GM21717 (cell line): Measurements from ENCODE around the gene SNED1.

Source experiments
- ATAC-seq: cut with Tn5 transposase; IDR thresholded peaks from one replicate; pipeline ENCODE4 v1.9.1; 2021; ENCODE audit warnings: mild to moderate bottlenecking, moderate library complexity; ENCODE audit not compliant: unreplicated experiment

Gene SNED1

GRCh38 chr2:241003830-241004564, 5.6 kb downstream of the SNED1 start:
- ATAC-seq: no peak

DNA sequence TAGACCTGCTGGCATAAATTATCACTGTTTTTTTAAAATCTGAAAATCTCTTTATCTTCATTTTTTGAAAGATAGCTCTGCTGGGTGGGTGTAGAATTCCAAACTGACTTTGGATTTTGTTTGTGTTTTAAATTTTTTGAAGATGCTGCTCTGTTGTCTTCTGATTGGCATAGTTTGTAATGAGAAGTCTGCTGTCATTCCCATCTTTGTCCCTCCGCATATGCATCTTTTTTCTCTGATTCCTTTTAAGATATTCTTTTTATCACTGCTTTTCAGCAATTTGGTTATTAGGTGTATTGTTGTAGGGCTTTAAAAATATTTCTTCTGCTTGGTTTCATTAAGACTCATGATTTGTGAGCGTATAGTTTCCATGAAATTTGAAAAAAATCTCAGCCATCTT, 7.2 kb downstream of the SNED1 start:
- no peak for ATAC-seq

DNA sequence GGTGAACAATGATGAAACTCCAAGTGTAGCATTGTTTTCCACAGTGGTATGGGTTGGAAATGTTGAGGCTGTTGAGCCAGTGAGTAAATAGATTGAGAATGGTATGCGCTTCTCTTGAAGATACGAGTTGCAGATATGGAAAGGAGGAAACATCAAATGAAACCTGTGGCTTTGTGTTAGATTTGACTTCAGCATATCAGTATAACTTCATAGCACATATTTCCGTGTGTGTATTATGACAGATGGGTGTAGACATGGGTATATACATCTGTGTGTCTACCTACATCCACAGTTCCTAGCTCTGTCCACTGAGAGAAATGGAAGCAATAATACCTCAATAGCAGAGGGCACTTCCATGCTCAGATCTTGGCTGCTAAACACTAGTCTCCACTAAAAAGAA, 8.0 kb downstream of the SNED1 start:
- no peak for ATAC-seq

GRCh38 chr2:241007111-241007510, 8.7 kb downstream of the SNED1 start:
- ATAC-seq: no peak

DNA sequence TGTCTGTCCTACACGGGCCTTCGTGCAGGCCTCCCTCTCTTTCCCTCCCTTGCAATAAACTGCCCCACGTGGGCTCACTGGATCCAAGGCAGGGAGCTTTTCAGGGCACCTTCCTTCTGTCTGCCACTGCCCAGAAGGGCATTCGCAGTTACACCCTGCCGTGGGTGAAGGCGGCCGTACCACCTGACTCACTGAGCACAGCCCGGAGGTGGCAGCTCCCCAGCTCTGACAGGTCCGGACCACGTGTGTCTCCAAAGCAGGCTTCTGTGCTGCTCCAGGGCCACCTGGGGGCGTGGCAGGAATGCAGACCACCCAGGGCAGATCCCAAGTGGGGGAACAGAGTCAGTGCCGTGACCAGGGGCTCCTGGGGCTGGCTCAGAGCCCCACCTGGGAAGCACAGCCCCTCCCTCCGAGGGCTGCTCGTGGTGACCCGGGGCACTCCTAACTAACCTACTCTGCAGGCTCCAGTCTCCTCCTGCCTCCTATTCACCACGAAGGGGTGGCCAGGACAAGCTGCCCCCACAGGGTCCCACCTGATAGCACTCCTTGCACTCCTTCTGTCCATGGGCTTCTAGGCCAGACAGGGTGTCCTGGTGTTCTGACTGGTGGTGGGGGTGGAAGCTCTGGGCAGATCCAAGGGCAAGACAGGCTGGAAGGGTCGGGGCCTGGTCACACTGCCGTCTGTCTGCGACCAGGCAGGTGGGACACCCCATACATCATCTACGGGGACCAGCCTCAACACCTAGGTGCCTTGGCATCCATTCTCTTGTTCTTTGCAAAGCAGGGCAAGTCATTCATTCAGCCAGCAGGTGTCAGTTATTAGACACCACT, 9.7 kb downstream of the SNED1 start:
- no peak for ATAC-seq

GRCh38 chr2:241008711-241009121, 10.3 kb downstream of the SNED1 start:
- ATAC-seq: no peak

DNA sequence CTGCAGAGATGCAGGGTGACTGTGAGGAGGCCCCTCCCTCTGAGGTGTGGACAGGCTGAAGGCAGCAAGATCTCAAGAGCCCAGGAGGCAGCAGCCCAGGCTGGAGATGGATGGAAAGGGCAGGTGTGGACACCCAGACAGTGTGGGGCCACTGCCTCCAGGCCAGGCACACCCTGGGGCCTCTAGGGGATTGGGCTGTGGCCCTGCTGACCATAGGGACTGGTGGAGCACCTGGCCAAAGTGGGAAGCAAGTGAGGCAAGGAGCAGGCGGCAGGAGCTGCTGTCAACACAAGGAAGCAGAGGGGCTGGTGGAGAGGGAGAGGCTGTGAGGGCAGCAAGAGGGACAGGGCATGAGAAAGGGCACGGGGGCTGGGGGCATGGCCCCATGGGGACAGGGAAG, 10.8 kb downstream of the SNED1 start:
- no peak for ATAC-seq

DNA sequence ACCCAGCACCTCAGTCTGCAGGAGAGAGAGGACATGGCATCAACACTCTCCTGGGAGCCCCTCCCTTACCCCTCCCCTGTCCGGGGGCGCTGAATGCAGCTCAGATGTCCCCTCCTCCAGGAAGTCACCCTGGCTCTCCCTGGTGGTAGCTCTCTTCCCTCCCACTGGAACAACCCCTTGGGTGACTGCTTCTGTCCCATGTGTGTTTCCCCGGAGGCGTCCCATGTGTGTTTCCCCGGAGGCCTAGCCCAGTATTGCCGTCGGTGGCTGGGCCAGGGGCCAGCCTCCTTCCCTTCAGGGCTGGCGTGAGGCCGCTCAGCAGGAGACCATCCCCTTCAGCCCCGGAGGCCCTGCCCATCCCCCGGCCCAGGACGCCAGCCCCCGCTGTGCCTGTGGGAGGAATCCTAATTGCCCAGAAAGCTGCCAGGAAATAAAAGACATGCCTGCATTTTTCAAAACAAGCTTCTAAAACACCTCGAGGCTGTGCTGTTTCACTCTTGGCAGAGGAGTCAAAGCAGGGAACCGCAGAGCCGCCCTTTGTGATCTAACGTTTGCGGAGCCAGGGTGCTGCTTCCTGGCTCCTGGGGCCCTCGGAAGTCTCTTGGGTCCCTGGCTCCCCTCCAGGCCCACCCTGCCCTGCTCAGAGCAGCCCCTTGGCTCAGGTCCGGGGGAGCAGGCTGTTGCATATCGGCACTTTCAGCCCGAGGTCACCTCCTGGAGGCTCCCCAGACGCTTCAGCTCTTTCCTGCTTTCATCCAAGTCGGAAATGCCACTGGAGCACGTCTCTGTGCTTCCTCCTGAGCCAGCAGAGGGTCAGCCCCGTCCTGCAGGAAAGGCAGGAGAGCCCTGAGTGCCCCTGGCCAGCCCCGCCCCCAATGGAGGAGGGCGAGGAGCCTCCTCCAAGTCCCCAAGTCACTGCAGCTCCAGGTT, 11.4 kb downstream of the SNED1 start:
- no peak for ATAC-seq

GRCh38 chr2:241010531-241011295, 12.3 kb downstream of the SNED1 start:
- ATAC-seq: no peak

DNA sequence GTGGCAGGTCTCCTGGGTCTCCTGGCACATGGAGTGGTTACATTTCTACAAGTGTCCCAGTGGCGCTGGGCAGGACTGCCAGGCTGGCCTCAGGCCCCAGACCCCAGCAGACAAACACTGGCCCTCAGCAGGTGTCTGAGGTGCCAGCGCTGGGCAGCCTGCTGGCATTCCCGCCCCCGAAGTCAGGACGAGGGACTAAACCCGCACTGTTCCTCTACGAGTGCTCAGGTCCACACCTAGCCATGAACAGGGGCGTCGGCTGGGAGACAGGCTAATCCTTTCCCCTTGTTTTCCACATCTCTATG, 12.8 kb downstream of the SNED1 start:
- ATAC-seq: no peak

DNA sequence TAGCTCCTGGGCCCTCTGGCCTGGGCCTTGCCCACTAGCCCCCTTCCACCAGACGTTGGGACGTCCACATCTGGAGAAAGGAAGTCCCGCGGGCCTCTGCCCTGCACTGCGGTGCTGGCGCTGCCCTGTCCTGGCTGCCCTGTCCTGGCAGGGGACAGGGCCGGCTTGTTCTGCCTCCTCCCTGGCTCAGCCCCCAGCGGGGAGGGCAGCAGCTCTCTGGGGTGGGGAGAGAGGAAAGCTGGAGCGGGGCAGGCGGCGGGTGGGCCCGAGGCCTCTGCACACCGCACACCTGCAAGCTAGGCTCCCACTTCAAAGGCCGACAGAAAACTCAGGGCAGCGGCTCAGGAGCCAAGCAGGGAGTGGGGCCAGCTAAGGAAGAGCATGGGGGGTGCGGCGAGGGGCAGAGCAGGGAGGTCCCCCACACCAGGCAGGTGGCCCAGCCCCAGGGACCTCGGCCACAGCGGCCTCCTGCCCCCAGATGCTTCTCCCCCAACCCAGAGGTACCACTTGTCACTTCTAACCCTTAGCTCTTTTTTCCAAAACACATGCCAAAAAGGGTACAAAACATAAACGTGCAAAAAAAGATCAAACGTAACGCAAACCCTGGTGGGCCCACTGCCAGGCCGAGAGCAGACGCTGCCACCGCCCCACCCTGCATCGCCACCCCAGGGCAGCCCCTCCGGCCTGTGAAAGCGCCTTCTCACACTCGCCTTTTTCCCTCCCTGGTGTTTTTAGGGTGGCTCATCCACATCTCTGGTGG, 13.5 kb downstream of the SNED1 start:
- no peak for ATAC-seq

DNA sequence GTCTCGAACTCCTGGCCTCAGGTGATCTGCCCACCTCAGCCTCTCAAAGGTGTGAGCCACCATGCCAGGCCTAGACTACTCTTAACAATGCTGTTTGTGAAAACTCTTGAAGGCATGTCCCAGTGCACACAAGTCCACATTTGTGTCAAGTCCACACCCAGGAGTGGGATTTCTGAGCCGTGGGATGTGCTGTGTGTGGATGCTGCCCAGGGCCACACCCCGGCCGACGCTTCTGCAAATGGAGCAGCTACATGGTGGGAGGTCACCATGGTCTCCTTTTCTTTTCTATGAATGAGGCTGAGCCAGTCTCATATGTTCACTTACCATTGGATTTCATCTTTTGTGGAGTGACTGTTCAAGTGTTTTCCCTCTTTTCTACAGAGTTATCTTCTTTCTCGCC, 15.8 kb downstream of the SNED1 start:
- ATAC-seq: no peak

GRCh38 chr2:241014764-241015163, 16.3 kb downstream of the SNED1 start:
- ATAC-seq: no peak

DNA sequence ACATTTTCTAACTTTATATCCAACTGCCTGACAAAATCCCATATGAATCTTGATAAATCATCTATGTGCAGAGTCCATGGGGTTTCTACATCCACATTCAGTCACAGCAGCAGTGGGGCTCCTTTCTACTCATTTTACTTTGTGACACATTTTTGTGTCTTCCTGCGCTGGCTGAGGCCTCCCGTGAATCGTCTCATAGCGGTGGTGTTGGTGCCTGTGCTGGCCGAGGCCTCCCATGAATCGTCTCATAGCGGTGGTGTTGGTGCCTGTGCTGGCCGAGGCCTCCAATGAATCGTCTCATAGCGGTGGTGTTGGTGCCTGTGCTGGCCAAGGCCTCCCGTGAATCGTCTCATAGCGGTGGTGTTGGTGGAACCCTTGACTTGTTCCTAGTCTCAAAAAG, 17.0 kb downstream of the SNED1 start:
- no peak for ATAC-seq

DNA sequence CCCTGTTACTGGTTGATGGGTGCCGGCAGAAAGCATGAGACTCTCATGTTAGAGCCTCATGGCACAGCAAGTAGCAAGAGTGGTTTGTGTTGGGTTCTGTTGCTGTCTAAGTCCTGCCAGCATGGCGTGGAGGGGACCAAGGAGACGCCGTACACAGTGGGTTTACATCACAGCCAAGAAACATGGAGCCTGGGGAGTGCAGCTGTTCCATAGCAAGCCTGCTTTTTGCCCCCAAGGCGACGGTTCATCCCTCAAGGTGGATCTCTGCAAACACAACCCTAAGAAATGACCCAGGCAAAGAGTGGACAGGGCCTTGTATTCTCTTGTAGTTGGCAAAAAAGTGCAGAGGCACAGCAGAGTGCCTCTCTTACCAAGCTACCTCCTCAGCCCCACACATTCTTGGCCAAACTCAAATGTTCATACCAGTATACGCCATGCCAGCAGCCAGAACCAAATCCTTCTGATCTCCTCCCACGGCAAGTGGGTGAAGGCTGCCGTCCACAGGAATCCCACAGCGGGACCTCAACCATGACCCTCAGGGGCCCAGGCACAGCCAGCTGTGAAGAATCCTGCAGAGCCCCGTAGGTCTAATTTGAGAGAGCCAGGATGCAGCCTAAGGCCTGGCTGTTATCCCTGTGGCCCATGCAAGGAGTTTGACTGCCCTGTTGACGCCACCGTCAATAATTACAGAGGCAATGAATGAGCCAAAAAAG, 19.0 kb downstream of the SNED1 start:
- ATAC-seq: no peak

DNA sequence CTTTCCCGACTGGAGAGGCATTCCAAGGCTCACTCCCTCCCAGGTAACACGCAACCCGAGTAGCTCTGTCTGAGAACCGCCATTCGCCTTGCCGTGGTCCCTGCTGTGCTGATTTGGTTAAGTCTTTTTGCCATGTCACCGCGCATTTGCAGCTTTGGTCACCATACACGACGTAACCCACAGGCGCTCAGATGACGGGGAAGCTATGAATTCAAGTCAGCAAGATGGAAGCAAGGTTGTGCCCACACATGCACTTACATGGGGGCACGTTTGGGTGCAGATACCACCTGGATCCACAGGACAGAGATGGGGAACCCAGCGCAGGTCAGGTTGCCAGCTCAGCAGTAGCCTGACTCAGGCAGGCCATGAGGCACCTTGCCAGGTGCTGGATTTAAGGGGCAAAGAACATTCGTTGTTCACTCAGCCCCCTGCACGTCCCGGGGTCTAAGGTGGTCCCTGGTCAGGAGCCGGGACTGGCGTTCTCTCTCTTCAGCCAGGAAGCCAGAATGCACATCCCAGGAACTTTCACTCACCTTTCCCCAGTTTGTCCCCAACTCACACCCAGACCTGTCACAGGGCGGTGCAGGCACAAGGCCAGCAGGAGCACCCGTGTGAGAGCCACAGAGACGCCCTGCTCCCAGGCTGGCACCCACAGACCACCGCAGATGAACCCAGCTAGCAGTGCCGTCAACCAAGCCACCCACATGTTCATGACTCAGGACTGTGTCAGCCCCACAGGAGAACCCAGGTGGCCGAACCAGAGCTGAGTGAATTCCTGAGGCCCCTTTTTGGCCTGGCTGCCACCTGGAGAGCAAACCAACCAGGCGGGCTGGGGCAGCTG, 19.9 kb downstream of the SNED1 start:
- no peak for ATAC-seq

- no peak for ATAC-seq
Observed at GRCh38 chr2:241019441-241020139, 21.2 kb downstream of the SNED1 start.

- no peak for ATAC-seq
Observed at GRCh38 chr2:241020201-241020600, 21.8 kb downstream of the SNED1 start.
